Subcutaneous abdominal adipose tissue (tissue), 5 donors: Measurements from ENCODE around the gene NFIC.
A peak's percentile ranks its signal among the peaks of the same experiment; 100 is the strongest.

Experiments
- H3K27ac ChIP-seq: one replicate; pipeline ENCODE4 v1.7.0; 2013; ENCODE audit warnings: low read depth, mild to moderate bottlenecking, inconsistent platforms, low read length, moderate library complexity
- H3K27me3 ChIP-seq, 5 donors: one replicate each; pipeline ENCODE4 v1.7.0; 2013; ENCODE audit warnings: low read length in 5 of 5, inconsistent platforms in 1 of 5; ENCODE audit not compliant: control insufficient read depth in 5 of 5, insufficient read depth in 4 of 5
- H3K36me3 ChIP-seq, 5 donors: one replicate each; pipeline ENCODE4 v1.7.0; 2013; ENCODE audit warnings: low read length in 5 of 5; ENCODE audit not compliant: control insufficient read depth in 5 of 5, insufficient read depth in 5 of 5
- H3K4me1 ChIP-seq, 5 donors: one replicate each; pipeline ENCODE4 v1.7.0; 2013; ENCODE audit warnings: low read length in 5 of 5, mild to moderate bottlenecking in 3 of 5, moderate library complexity in 1 of 5; ENCODE audit not compliant: control insufficient read depth in 5 of 5, insufficient read depth in 5 of 5
- H3K4me3 ChIP-seq, 5 donors: one replicate each; pipeline ENCODE4 v1.7.0; 2013; ENCODE audit warnings: low read length in 5 of 5, low read depth in 1 of 5
- H3K9ac ChIP-seq, 5 donors: one replicate each; pipeline ENCODE4 v1.7.0; 2013; ENCODE audit warnings: low read length in 5 of 5, mild to moderate bottlenecking in 4 of 5, moderate library complexity in 3 of 5
- H3K9me3 ChIP-seq, 5 donors: one replicate each; pipeline ENCODE4 v1.7.0; 2013; ENCODE audit warnings: low read length in 5 of 5; ENCODE audit not compliant: control insufficient read depth in 5 of 5
- donor health status: healthy.
- donor health status: healthy.
- donor health status: healthy.
- donor health status: healthy.
- donor health status: healthy.

The NFIC gene

GRCh38 chr19:3406571-3407111 is 40.3 kb downstream of the NFIC start:
- H3K27ac ChIP-seq = peak overlapping the region; percentile 86
- peak overlapping the region in 1 of 5 donors; percentile 25 for H3K9ac ChIP-seq
- H3K4me1 ChIP-seq = peaks cover 4 to 58% (median 38%) of the 10 kb centered on the region in 5 donors
- peaks cover 0 to 3% (median 0%) of the 10 kb centered on the region in 5 donors for H3K9me3 ChIP-seq
- no peaks in the 10 kb centered on the region for H3K27me3 ChIP-seq
- peaks cover 0 to 19% (median 3%) of the 10 kb centered on the region in 5 donors for H3K36me3 ChIP-seq
- no peak overlapping the region for H3K4me3 ChIP-seq

GRCh38 chr19:3407556-3408516 is 41.5 kb downstream of the NFIC start:
- Histone ChIP-seq H3K4me3 (peak overlapping the region in 3 of 5 donors; percentile 40 to 44 (median 42)), H3K4me1 (peaks cover 4 to 58% (median 38%) of the 10 kb centered on the region in 5 donors), H3K27me3 (no peaks in the 10 kb centered on the region), H3K9ac (peak overlapping the region; percentile 42 to 66 (median 56)), H3K27ac (peak overlapping the region; percentile 86), H3K36me3 (peaks cover 0 to 23% (median 5%) of the 10 kb centered on the region in 5 donors), H3K9me3 (no peaks in the 10 kb centered on the region)

GRCh38 chr19:3408996-3409345 is 42.6 kb downstream of the NFIC start:
- Histone ChIP-seq H3K9me3 (no peaks in the 10 kb centered on the region), H3K9ac (peak overlapping the region in 2 of 5 donors; percentile 52 to 68), H3K4me3 (peak overlapping the region in 4 of 5 donors; percentile 41 to 59 (median 54)), H3K27me3 (no peaks in the 10 kb centered on the region), H3K27ac (peak overlapping the region; percentile 86), H3K36me3 (peaks cover 0 to 23% (median 5%) of the 10 kb centered on the region in 5 donors), H3K4me1 (peaks cover 3 to 56% (median 34%) of the 10 kb centered on the region in 5 donors)

- Histone ChIP-seq H3K27me3 (no peaks in the 10 kb centered on the region), H3K9me3 (no peaks in the 10 kb centered on the region), H3K9ac (peak overlapping the region in 2 of 5 donors; percentile 52 to 68), H3K4me3 (peak overlapping the region in 4 of 5 donors; percentile 41 to 59 (median 54)), H3K36me3 (peaks cover 0 to 23% (median 5%) of the 10 kb centered on the region in 5 donors), H3K27ac (peak overlapping the region; percentile 86), H3K4me1 (peaks cover 3 to 52% (median 33%) of the 10 kb centered on the region in 5 donors)
These were observed 43.1 kb downstream of the NFIC start for GRCh38 chr19:3409346-3410064.

- Histone ChIP-seq H3K4me1 (peaks cover 3 to 37% (median 28%) of the 10 kb centered on the region in 5 donors), H3K36me3 (peaks cover 0 to 27% (median 5%) of the 10 kb centered on the region in 5 donors), H3K9ac (no peak overlapping the region), H3K27ac (no peak overlapping the region), H3K4me3 (no peak overlapping the region), H3K9me3 (no peaks in the 10 kb centered on the region), H3K27me3 (no peaks in the 10 kb centered on the region)
These were observed 45.3 kb downstream of the NFIC start for GRCh38 chr19:3411636-3412035.

GRCh38 chr19:3412066-3412465 is 45.7 kb downstream of the NFIC start:
- H3K4me1 ChIP-seq = peaks cover 3 to 33% (median 28%) of the 10 kb centered on the region in 5 donors
- no peaks in the 10 kb centered on the region for H3K9me3 ChIP-seq
- peaks cover 0 to 27% (median 5%) of the 10 kb centered on the region in 5 donors for H3K36me3 ChIP-seq
- H3K4me3 ChIP-seq = no peak overlapping the region
- H3K9ac ChIP-seq = no peak overlapping the region
- H3K27ac ChIP-seq = no peak overlapping the region
- H3K27me3 ChIP-seq = no peaks in the 10 kb centered on the region

GRCh38 chr19:3413796-3414327 is 47.5 kb downstream of the NFIC start:
- no peak overlapping the region for H3K4me3 ChIP-seq
- peak overlapping the region; percentile 10 for H3K27ac ChIP-seq
- H3K4me1 ChIP-seq = peaks cover 1 to 17% (median 13%) of the 10 kb centered on the region in 5 donors
- H3K9me3 ChIP-seq = no peaks in the 10 kb centered on the region
- H3K27me3 ChIP-seq = no peaks in the 10 kb centered on the region
- H3K9ac ChIP-seq = no peak overlapping the region
- peaks cover 0 to 27% (median 5%) of the 10 kb centered on the region in 5 donors for H3K36me3 ChIP-seq

- Histone ChIP-seq H3K4me3 (no peak overlapping the region), H3K27ac (no peak overlapping the region), H3K9ac (no peak overlapping the region), H3K9me3 (no peaks in the 10 kb centered on the region), H3K36me3 (peaks cover 0 to 19% (median 5%) of the 10 kb centered on the region in 5 donors), H3K4me1 (peaks cover 0 to 11% (median 4%) of the 10 kb centered on the region in 5 donors), H3K27me3 (no peaks in the 10 kb centered on the region)
These were observed 49.3 kb downstream of the NFIC start for GRCh38 chr19:3415695-3416094.

GRCh38 chr19:3420244-3420755 is 53.9 kb downstream of the NFIC start:
- no peak overlapping the region for H3K4me3 ChIP-seq
- H3K27ac ChIP-seq = no peak overlapping the region
- H3K36me3 ChIP-seq = peaks cover 0 to 15% (median 6%) of the 10 kb centered on the region in 5 donors
- no peak overlapping the region for H3K9ac ChIP-seq
- H3K27me3 ChIP-seq = no peaks in the 10 kb centered on the region
- H3K9me3 ChIP-seq = no peaks in the 10 kb centered on the region
- peaks cover 0 to 18% (median 4%) of the 10 kb centered on the region in 5 donors for H3K4me1 ChIP-seq
